ENCODE results near the gene NRCAM.

NRCAM gene

GRCh38 chr7:108311446-108312168 is 144.6 kb downstream of the NRCAM start:
- no peak overlapping the region for H3K27ac ChIP-seq (ENCODE audit: low read length)
- H3K4me3 ChIP-seq (ENCODE audit: low read length): no peak overlapping the region
- DNase-seq: no peak
- no peaks in the 10 kb centered on the region for H3K36me3 ChIP-seq (replicated peaks; ENCODE audit: insufficient read depth, low read length)
- TF ChIP-seq EZH2 (optimal IDR thresholded peaks at IDR 0.05; ENCODE audit: low read depth, low read length) (no peak), CTCF (IDR thresholded peaks at IDR 0.05; ENCODE audit: low read length) (no peak), EZH2phosphoT487 (IDR thresholded peaks at IDR 0.05; ENCODE audit: low read length) (no peak)
- H4K20me1 ChIP-seq (ENCODE audit: insufficient read depth, low read length): no peaks in the 10 kb centered on the region
- H3K79me2 ChIP-seq (ENCODE audit: low read length): no peaks in the 10 kb centered on the region
- H3K4me2 ChIP-seq (ENCODE audit: low read depth, low read length): no peak overlapping the region
- no peaks in the 10 kb centered on the region for H3F3A ChIP-seq (ENCODE audit: insufficient read depth, low read length)
- no peak overlapping the region for H2AFZ ChIP-seq (ENCODE audit: low read length)
- H3K27me3 ChIP-seq (replicated peaks; ENCODE audit: insufficient read depth, low read length): no peaks in the 10 kb centered on the region
- H3K9me2 ChIP-seq (replicated peaks; ENCODE audit: insufficient read depth, low read length): no peaks in the 10 kb centered on the region
- no peaks in the 10 kb centered on the region for H3K4me1 ChIP-seq (ENCODE audit: low read length)
- no peak overlapping the region for H3K9ac ChIP-seq (ENCODE audit: low read length)
- no peaks in the 10 kb centered on the region for H3K9me3 ChIP-seq (replicated peaks; ENCODE audit: insufficient read depth, low read length)

DNA sequence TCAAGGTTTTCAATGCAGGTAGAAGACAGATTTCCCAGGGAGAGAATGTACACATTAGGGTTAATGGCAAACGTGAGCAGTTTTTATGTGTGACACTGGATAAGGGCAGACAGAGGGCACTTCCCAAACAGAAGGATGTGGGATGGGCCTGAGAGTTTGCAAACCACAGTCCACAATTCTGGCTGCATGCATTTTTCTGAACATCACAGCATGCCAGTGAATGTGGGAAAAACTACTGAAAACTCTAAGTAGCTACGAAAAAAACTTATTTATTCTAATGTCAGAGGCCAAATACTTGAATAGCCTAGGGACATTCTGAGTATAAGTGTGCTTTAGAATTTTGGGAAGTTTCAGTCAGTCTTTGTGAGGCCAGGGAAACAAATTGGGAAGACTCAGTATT is 145.9 kb downstream of the NRCAM start:
- no peaks in the 10 kb centered on the region for H3K9me3 ChIP-seq (replicated peaks; ENCODE audit: insufficient read depth, low read length)
- H3K4me2 ChIP-seq (ENCODE audit: low read depth, low read length): no peak overlapping the region
- no peak overlapping the region for H3K4me3 ChIP-seq (ENCODE audit: low read length)
- DNase-seq: no peak
- no peaks in the 10 kb centered on the region for H3K4me1 ChIP-seq (ENCODE audit: low read length)
- no peak overlapping the region for H2AFZ ChIP-seq (ENCODE audit: low read length)
- no peaks in the 10 kb centered on the region for H3K79me2 ChIP-seq (ENCODE audit: low read length)
- no peaks in the 10 kb centered on the region; the same call in 1 of the 2 replicates for H3K9me2 ChIP-seq (replicated peaks; ENCODE audit: insufficient read depth, low read length)
- no peak for TF ChIP-seq EZH2 (optimal IDR thresholded peaks at IDR 0.05; ENCODE audit: low read depth, low read length)
- TF ChIP-seq EZH2phosphoT487 (IDR thresholded peaks at IDR 0.05; ENCODE audit: low read length): no peak
- TF ChIP-seq CTCF (IDR thresholded peaks at IDR 0.05; ENCODE audit: low read length): no peak
- H3K9ac ChIP-seq (ENCODE audit: low read length): no peak overlapping the region
- no peaks in the 10 kb centered on the region for H3K27me3 ChIP-seq (replicated peaks; ENCODE audit: insufficient read depth, low read length)
- no peaks in the 10 kb centered on the region for H3F3A ChIP-seq (ENCODE audit: insufficient read depth, low read length)
- no peaks in the 10 kb centered on the region for H4K20me1 ChIP-seq (ENCODE audit: insufficient read depth, low read length)
- no peaks in the 10 kb centered on the region for H3K36me3 ChIP-seq (replicated peaks; ENCODE audit: insufficient read depth, low read length)
- H3K27ac ChIP-seq (ENCODE audit: low read length): no peak overlapping the region

GRCh38 chr7:108308903-108309302 is 147.3 kb downstream of the NRCAM start:
- Histone ChIP-seq H3K27ac (ENCODE audit: low read length) (no peak overlapping the region), H3K27me3 (replicated peaks; ENCODE audit: insufficient read depth, low read length) (no peaks in the 10 kb centered on the region), H3K36me3 (replicated peaks; ENCODE audit: insufficient read depth, low read length) (no peaks in the 10 kb centered on the region), H3K4me2 (ENCODE audit: low read depth, low read length) (no peak overlapping the region), H3K9me3 (replicated peaks; ENCODE audit: insufficient read depth, low read length) (no peaks in the 10 kb centered on the region), H3K4me1 (ENCODE audit: low read length) (no peaks in the 10 kb centered on the region), H3K4me3 (ENCODE audit: low read length) (no peak overlapping the region), H3F3A (ENCODE audit: insufficient read depth, low read length) (no peaks in the 10 kb centered on the region), H4K20me1 (ENCODE audit: insufficient read depth, low read length) (no peaks in the 10 kb centered on the region), H3K9ac (ENCODE audit: low read length) (no peak overlapping the region), H2AFZ (ENCODE audit: low read length) (no peak overlapping the region), H3K9me2 (replicated peaks; ENCODE audit: insufficient read depth, low read length) (no peaks in the 10 kb centered on the region; the same call in 1 of the 2 replicates), H3K79me2 (ENCODE audit: low read length) (no peaks in the 10 kb centered on the region)
- no peak for TF ChIP-seq EZH2 (optimal IDR thresholded peaks at IDR 0.05; ENCODE audit: low read depth, low read length)
- no peak for TF ChIP-seq EZH2phosphoT487 (IDR thresholded peaks at IDR 0.05; ENCODE audit: low read length)
- no peak for TF ChIP-seq CTCF (IDR thresholded peaks at IDR 0.05; ENCODE audit: low read length)
- DNase-seq: no peak

Data from MM.1S (cell line).